Smooth muscle cell (in vitro differentiated cells): Measurements from ENCODE around the gene RNASEH2B. TPM values are rescaled to one million over a fixed set of nuclear protein-coding genes. Genes with fewer than 3 reads are reported as not detected.

Source experiments
- DNase-seq: peaks from one replicate; lab custom pipeline; 2025; ENCODE audit not compliant: unreplicated experiment; lab: John Stamatoyannopoulos, UW
- H2AFZ ChIP-seq: fragments of 200-600 bp; sonication (generic); 2 replicates; pipeline ENCODE4 v1.6.0; 2016; ENCODE audit warnings: antibody characterized with exemption, low read depth, mild to moderate bottlenecking
- H3F3A ChIP-seq: fragments of 200-600 bp; sonication (generic); 2 replicates; pipeline ENCODE4 v1.6.0; 2017; ENCODE audit warnings: antibody characterized with exemption, low read depth
- H3K27ac ChIP-seq: fragments of 200-600 bp; sonication (generic); 2 replicates; pipeline ENCODE4 v1.5.1; 2016; ENCODE audit warnings: low read depth, mild to moderate bottlenecking
- H3K27me3 ChIP-seq: fragments of 200-600 bp; sonication (generic); 2 replicates; pipeline ENCODE4 v1.6.1; 2016; ENCODE audit warnings: low read depth, mild to moderate bottlenecking
- H3K36me3 ChIP-seq: fragments of 200-600 bp; sonication (generic); 2 replicates; pipeline ENCODE4 v1.5.1; 2016; ENCODE audit warnings: low read depth
- H3K4me1 ChIP-seq: fragments of 200-600 bp; sonication (generic); 2 replicates; pipeline ENCODE4 v1.5.1; 2016; ENCODE audit warnings: low read depth
- H3K4me2 ChIP-seq: fragments of 200-600 bp; sonication (generic); 2 replicates; pipeline ENCODE4 v1.6.0; 2016; ENCODE audit warnings: mild to moderate bottlenecking
- H3K4me3 ChIP-seq: fragments of 200-600 bp; sonication (generic); 2 replicates; pipeline ENCODE4 v1.5.1; 2016; ENCODE audit warnings: mild to moderate bottlenecking
- H3K79me2 ChIP-seq: fragments of 200-600 bp; sonication (generic); 2 replicates; pipeline ENCODE4 v1.6.0; 2016; ENCODE audit warnings: low read depth, mild to moderate bottlenecking
- H3K9ac ChIP-seq: fragments of 200-600 bp; sonication (generic); 2 replicates; pipeline ENCODE4 v1.6.0; 2016; ENCODE audit warnings: low read depth
- H3K9me3 ChIP-seq: fragments of 200-600 bp; sonication (generic); replicated peaks from 2 replicates; pipeline ENCODE4 v1.5.1; 2016; ENCODE audit warnings: low read depth
- H4K20me1 ChIP-seq: fragments of 200-600 bp; sonication (generic); 2 replicates; pipeline ENCODE4 v1.6.0; 2016; ENCODE audit warnings: low read depth
- WGBS: methylation state at CpG from one replicate; pipeline ENCODE4 v1.1.7; 2016; ENCODE audit warnings: low lambda C conversion rate; 5-methylcytosine and 5-hydroxymethylcytosine counted together
- polyA plus RNA-seq: library from polyadenylated mRNA; unstranded; fragments of >200 nt; fragmentation: Nextera tagmentation; extraction: Ambion mirVana; gene quantifications from 2 replicates; pipeline ENCODE4 v1.2.1, GENCODE V29; 2016
- total RNA-seq: library from RNA; depleted of rRNA; stranded (reverse); fragments of >200 nt; gene quantifications from 2 replicates; pipeline ENCODE4 v1.2.3, GENCODE V29; 2014
- TF ChIP-seq, protein P1 (sequence below): fragments of 200-600 bp; sonication (generic); IDR thresholded peaks from 2 replicates; pipeline ENCODE4 v1.5.1; 2017; ENCODE audit warnings: borderline replicate concordance, mild to moderate bottlenecking, antibody characterized with exemption; ENCODE audit not compliant: insufficient read depth, poor library complexity, severe bottlenecking

RNASEH2B gene
- total and polyA plus RNA-seq, 2 experiments from 2014 or later, result 16.1 to 18.9 TPM

DNA sequence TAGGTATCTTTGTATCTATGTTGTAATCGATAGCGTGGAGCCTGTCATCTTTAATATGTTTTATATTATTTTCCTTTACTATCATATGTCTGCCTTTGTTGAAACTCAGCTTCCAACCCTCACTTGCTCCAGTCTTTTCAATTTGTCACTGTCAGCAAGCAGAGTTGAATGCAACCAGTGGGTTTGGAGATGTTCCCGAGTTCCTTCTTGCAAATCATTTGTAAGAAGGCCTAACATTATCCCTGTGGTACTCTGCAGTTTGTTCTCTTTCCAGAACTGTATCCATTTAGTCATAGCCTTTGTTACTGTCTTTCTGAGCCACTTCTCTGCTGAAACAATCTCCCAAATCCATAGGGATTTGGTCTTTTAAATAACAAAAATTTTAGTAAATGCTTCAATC lies 41.8 kb downstream of the RNASEH2B start:
- H3K4me1 ChIP-seq, result peaks cover 5% of the 10 kb centered on the region
- no peak overlapping the region for H3K27ac ChIP-seq
- no peaks in the 10 kb centered on the region for H3K36me3 ChIP-seq
- no peaks in the 10 kb centered on the region for H3K9me3 ChIP-seq
- H3K4me2 ChIP-seq, result no peak overlapping the region
- H3K4me3 ChIP-seq, result no peak overlapping the region
- H4K20me1 ChIP-seq, result peaks cover 9% of the 10 kb centered on the region
- H3K79me2 ChIP-seq, result no peaks in the 10 kb centered on the region
- peaks cover 7% of the 10 kb centered on the region for H3K27me3 ChIP-seq
- no peak for DNase-seq
- H3K9ac ChIP-seq, result no peak overlapping the region
- TF ChIP-seq, protein P1, sequence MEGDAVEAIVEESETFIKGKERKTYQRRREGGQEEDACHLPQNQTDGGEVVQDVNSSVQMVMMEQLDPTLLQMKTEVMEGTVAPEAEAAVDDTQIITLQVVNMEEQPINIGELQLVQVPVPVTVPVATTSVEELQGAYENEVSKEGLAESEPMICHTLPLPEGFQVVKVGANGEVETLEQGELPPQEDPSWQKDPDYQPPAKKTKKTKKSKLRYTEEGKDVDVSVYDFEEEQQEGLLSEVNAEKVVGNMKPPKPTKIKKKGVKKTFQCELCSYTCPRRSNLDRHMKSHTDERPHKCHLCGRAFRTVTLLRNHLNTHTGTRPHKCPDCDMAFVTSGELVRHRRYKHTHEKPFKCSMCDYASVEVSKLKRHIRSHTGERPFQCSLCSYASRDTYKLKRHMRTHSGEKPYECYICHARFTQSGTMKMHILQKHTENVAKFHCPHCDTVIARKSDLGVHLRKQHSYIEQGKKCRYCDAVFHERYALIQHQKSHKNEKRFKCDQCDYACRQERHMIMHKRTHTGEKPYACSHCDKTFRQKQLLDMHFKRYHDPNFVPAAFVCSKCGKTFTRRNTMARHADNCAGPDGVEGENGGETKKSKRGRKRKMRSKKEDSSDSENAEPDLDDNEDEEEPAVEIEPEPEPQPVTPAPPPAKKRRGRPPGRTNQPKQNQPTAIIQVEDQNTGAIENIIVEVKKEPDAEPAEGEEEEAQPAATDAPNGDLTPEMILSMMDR, result no peak
- no peaks in the 10 kb centered on the region for H3F3A ChIP-seq
- 84% methylated on average over 3 of the region's 3 CpGs for WGBS
- H2AFZ ChIP-seq, result no peak overlapping the region

DNA sequence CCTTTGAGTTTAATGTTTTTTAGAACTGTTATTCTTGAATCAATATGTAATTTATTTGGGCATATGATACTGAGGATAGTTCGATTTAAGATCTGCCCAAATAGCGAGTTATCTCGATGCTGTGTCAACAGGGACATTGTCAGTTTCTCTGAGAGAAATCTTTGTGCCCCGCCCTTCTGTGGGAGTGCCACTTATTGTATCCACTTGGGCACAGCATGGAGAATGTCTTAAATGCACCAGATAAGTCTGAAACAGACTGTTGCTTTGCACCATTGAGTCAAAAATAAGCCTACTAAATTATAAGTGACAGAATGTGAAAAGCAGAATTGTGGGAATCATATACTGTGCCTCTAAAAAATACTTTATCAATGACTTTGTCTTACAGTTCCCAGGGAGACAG lies 45.6 kb downstream of the RNASEH2B start:
- Histone ChIP-seq H3K79me2 (no peaks in the 10 kb centered on the region), H2AFZ (no peak overlapping the region), H3K4me3 (no peak overlapping the region), H3K4me2 (no peak overlapping the region), H3K27ac (no peak overlapping the region), H3K36me3 (no peaks in the 10 kb centered on the region), H3K4me1 (no peaks in the 10 kb centered on the region), H3F3A (no peaks in the 10 kb centered on the region), H3K9me3 (no peaks in the 10 kb centered on the region), H3K9ac (no peak overlapping the region), H4K20me1 (peaks cover 9% of the 10 kb centered on the region), H3K27me3 (peaks cover 4% of the 10 kb centered on the region)
- TF ChIP-seq, protein P1, result no peak
- no peak for DNase-seq
- 96% methylated on average over 4 of the region's 4 CpGs for WGBS

DNA sequence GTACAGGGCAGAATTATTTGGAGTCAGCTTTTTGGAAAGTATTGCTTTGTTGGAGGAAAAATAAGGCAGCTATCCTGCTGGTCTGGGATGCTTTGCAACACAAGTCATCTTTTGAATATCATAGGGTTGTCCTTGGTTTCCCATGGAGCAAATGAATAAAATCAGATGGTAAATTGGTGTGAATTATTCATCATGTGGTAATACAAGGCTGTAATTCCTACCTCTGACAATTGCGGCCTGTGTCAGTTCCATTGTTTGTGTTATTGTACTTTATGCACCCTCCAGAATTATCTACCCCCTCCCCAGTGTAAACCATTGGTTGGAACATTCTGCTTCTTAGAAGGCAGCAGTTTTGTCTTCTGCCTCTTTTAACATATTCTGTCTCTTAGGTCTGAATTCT lies 46.2 kb downstream of the RNASEH2B start:
- H3K36me3 ChIP-seq, result no peaks in the 10 kb centered on the region
- no peak overlapping the region for H3K9ac ChIP-seq
- peaks cover 9% of the 10 kb centered on the region for H4K20me1 ChIP-seq
- DNase-seq, result no peak
- TF ChIP-seq, protein P1, result no peak
- no peak overlapping the region for H2AFZ ChIP-seq
- H3K4me2 ChIP-seq, result no peak overlapping the region
- H3K79me2 ChIP-seq, result no peaks in the 10 kb centered on the region
- no peaks in the 10 kb centered on the region for H3F3A ChIP-seq
- 97% methylated on average over 1 of the region's 1 CpG for WGBS
- no peak overlapping the region for H3K4me3 ChIP-seq
- no peak overlapping the region for H3K27ac ChIP-seq
- peaks cover 4% of the 10 kb centered on the region for H3K27me3 ChIP-seq
- no peaks in the 10 kb centered on the region for H3K9me3 ChIP-seq
- H3K4me1 ChIP-seq, result no peaks in the 10 kb centered on the region

DNA sequence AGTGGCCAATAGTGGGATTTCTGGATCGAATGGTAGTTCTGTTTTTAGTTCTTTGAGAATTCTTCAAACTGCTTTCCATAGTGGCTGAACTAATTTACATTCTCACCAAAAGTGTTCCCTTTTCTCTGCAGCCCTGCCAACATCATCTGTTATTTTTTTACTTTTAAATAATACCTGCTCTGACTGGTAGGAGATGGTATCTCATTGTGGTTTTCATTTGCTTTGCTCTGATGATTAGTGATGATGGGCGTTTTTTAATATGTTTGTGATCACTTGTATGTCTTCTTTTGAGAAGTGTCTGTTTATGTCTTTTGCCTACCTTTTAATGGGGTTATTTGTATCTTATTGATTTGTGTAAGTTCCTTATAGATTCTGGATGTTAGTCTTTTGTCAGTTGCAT lies 48.0 kb downstream of the RNASEH2B start:
- no peaks in the 10 kb centered on the region for H3F3A ChIP-seq
- H2AFZ ChIP-seq, result no peak overlapping the region
- no peak overlapping the region for H3K27ac ChIP-seq
- peaks cover 4% of the 10 kb centered on the region for H4K20me1 ChIP-seq
- TF ChIP-seq, protein P1, result no peak
- H3K27me3 ChIP-seq, result peaks cover 4% of the 10 kb centered on the region
- no peak overlapping the region for H3K4me3 ChIP-seq
- no peaks in the 10 kb centered on the region for H3K4me1 ChIP-seq
- H3K79me2 ChIP-seq, result no peaks in the 10 kb centered on the region
- WGBS, result 85% methylated on average over 2 of the region's 2 CpGs
- H3K36me3 ChIP-seq, result no peaks in the 10 kb centered on the region
- no peak overlapping the region for H3K4me2 ChIP-seq
- no peak for DNase-seq
- H3K9me3 ChIP-seq, result no peaks in the 10 kb centered on the region
- no peak overlapping the region for H3K9ac ChIP-seq
